ENCODE measurements around the gene ERN1. TPM values are rescaled to one million over a fixed set of nuclear protein-coding genes. Genes with fewer than 3 reads are reported as not detected.
A peak's percentile ranks its signal among the peaks of the same experiment; 100 is the strongest.

Gene ERN1
- total RNA-seq, 1 experiment from 2014 or later: 79.5 TPM

- no peak overlapping the region for H3K27ac Mint-ChIP-seq (ENCODE audit: low read depth, unreplicated experiment)
- intact Hi-C loops (cut with micrococcal nuclease): loop anchor here (5.0 kb wide), 1 partner anchor 147 kb away; no protein-coding TSS in a partner anchor
- H3K4me1 Mint-ChIP-seq (ENCODE audit: insufficient read depth, unreplicated experiment): no peaks in the 10 kb centered on the region
- ChIA-PET POLR2A (interaction anchor here (1.4 to 2.3 kb wide), 2 partner anchors 12 to 106 kb away, joined by 4 to 35 read pairs; no protein-coding TSS in a partner anchor), CTCF (interaction anchor here (0.7 to 11.4 kb wide), 11 partner anchors 11 to 243 kb away, joined by 3 to 350 read pairs (median 5); partner anchors contain the start of gene GH1)
- H3K4me3 Mint-ChIP-seq (ENCODE audit: unreplicated experiment): no peak overlapping the region
- no TSS peak for BruUV-seq (replicated peaks)
- DNase-seq (ENCODE audit: unreplicated experiment): no peak
- H3K27me3 Mint-ChIP-seq (ENCODE audit: insufficient read depth, unreplicated experiment): no peaks in the 10 kb centered on the region
- no peaks in the 10 kb centered on the region for H3K36me3 Mint-ChIP-seq (ENCODE audit: insufficient read depth, unreplicated experiment)
- H3K9me3 Mint-ChIP-seq (ENCODE audit: unreplicated experiment): no peaks in the 10 kb centered on the region
- no peak for TF ChIP-seq CTCF (IDR thresholded peaks at IDR 0.05; ENCODE audit: unreplicated experiment)
These were observed 5.1 kb upstream of the ERN1 start for GRCh38 chr17:64135000-64135399.

- BruUV-seq (replicated peaks): no TSS peak
- Mint-ChIP-seq H3K36me3 (ENCODE audit: insufficient read depth, unreplicated experiment) (peaks cover under 1% of the 10 kb centered on the region), H3K27me3 (ENCODE audit: insufficient read depth, unreplicated experiment) (no peaks in the 10 kb centered on the region), H3K27ac (ENCODE audit: low read depth, unreplicated experiment) (no peak overlapping the region), H3K4me1 (ENCODE audit: insufficient read depth, unreplicated experiment) (no peaks in the 10 kb centered on the region), H3K9me3 (ENCODE audit: unreplicated experiment) (no peaks in the 10 kb centered on the region), H3K4me3 (ENCODE audit: unreplicated experiment) (no peak overlapping the region)
- intact Hi-C loops (cut with micrococcal nuclease): loop anchor here (5.0 kb wide), 1 partner anchor 148 kb away; no protein-coding TSS in a partner anchor
- DNase-seq (ENCODE audit: unreplicated experiment): no peak
- no peak for TF ChIP-seq CTCF (IDR thresholded peaks at IDR 0.05; ENCODE audit: unreplicated experiment)
- ChIA-PET CTCF (interaction anchor here (0.7 to 11.4 kb wide), 44 partner anchors 7 to 251 kb away, joined by 3 to 350 read pairs (median 4); partner anchors contain the start of genes CSHL1 and GH1), POLR2A (interaction anchor here (0.6 to 2.3 kb wide), 12 partner anchors 10 to 218 kb away, joined by 3 to 35 read pairs (median 4); no protein-coding TSS in a partner anchor)
These were observed 4.4 kb upstream of the ERN1 start for GRCh38 chr17:64134216-64134970.

- Mint-ChIP-seq H3K4me1 (ENCODE audit: insufficient read depth, unreplicated experiment) (no peaks in the 10 kb centered on the region), H3K36me3 (ENCODE audit: insufficient read depth, unreplicated experiment) (peaks cover 5% of the 10 kb centered on the region), H3K4me3 (ENCODE audit: unreplicated experiment) (no peak overlapping the region), H3K9me3 (ENCODE audit: unreplicated experiment) (no peaks in the 10 kb centered on the region), H3K27ac (ENCODE audit: low read depth, unreplicated experiment) (no peak overlapping the region), H3K27me3 (ENCODE audit: insufficient read depth, unreplicated experiment) (no peaks in the 10 kb centered on the region)
- intact Hi-C loops (cut with micrococcal nuclease): loop anchor here (1.0 to 5.0 kb wide), 3 partner anchors 71 to 149 kb away; no protein-coding TSS in a partner anchor
- DNase-seq (ENCODE audit: unreplicated experiment): peak; percentile 75
- CTCF ChIA-PET: interaction anchor here (0.5 to 11.4 kb wide), 59 partner anchors 8 to 268 kb away, joined by 3 to 350 read pairs (median 4); partner anchors contain the start of genes CSHL1, GH1 and ICAM2
- no TSS peak for BruUV-seq (replicated peaks)
- TF ChIP-seq CTCF (IDR thresholded peaks at IDR 0.05; ENCODE audit: unreplicated experiment): peak; percentile 59
- POLR2A ChIA-PET: interaction anchor here (0.6 to 2.3 kb wide), 12 partner anchors 11 to 217 kb away, joined by 3 to 35 read pairs (median 4); no protein-coding TSS in a partner anchor
These were observed 3.7 kb upstream of the ERN1 start for GRCh38 chr17:64133546-64134215.
